ENCODE measurements around the gene RPP25L.
A peak's percentile ranks its signal among the peaks of the same experiment; 100 is the strongest.

The RPP25L gene

DNA sequence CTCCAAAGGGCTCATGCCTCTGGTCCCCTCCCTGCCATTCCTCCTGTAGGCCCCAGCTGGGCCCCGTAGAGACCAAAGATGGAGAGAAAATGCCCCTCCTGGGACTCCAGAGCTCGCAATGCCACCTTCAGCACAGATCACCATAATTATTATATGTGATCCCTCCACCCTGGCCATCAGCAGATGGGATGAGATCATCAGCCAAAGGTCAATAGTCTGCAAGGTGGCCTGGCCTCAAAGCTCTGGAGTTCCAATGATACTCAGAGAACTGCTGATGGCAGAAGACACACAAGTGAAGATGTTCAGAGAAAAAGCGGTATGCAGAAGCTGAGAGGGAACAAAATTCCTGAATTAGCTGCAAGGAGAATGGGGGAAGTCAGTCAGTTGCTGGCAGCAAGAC lies 5.0 kb downstream of the RPP25L start:
- DNase-seq (ENCODE audit: low read depth in 1 of 2, low spot score in 1 of 2): no peak
- H3K27me3 ChIP-seq (ENCODE audit: insufficient read depth, poor library complexity, severe bottlenecking): no peaks in the 10 kb centered on the region
- no peak overlapping the region for H3K4me3 ChIP-seq (replicated peaks; ENCODE audit: insufficient read depth, low read length)
- H3K27ac ChIP-seq (replicated peaks): no peak overlapping the region
- no peak for TF ChIP-seq GABPA (IDR thresholded peaks at IDR 0.05; ENCODE audit: low read depth)
- TF ChIP-seq POLR2AphosphoS5 (IDR thresholded peaks at IDR 0.05; ENCODE audit: low read depth): no peak
- TF ChIP-seq, protein P1, sequence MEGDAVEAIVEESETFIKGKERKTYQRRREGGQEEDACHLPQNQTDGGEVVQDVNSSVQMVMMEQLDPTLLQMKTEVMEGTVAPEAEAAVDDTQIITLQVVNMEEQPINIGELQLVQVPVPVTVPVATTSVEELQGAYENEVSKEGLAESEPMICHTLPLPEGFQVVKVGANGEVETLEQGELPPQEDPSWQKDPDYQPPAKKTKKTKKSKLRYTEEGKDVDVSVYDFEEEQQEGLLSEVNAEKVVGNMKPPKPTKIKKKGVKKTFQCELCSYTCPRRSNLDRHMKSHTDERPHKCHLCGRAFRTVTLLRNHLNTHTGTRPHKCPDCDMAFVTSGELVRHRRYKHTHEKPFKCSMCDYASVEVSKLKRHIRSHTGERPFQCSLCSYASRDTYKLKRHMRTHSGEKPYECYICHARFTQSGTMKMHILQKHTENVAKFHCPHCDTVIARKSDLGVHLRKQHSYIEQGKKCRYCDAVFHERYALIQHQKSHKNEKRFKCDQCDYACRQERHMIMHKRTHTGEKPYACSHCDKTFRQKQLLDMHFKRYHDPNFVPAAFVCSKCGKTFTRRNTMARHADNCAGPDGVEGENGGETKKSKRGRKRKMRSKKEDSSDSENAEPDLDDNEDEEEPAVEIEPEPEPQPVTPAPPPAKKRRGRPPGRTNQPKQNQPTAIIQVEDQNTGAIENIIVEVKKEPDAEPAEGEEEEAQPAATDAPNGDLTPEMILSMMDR (IDR thresholded peaks at IDR 0.05; ENCODE audit: insufficient read depth, low read length): no peak
- TF ChIP-seq, protein P2, sequence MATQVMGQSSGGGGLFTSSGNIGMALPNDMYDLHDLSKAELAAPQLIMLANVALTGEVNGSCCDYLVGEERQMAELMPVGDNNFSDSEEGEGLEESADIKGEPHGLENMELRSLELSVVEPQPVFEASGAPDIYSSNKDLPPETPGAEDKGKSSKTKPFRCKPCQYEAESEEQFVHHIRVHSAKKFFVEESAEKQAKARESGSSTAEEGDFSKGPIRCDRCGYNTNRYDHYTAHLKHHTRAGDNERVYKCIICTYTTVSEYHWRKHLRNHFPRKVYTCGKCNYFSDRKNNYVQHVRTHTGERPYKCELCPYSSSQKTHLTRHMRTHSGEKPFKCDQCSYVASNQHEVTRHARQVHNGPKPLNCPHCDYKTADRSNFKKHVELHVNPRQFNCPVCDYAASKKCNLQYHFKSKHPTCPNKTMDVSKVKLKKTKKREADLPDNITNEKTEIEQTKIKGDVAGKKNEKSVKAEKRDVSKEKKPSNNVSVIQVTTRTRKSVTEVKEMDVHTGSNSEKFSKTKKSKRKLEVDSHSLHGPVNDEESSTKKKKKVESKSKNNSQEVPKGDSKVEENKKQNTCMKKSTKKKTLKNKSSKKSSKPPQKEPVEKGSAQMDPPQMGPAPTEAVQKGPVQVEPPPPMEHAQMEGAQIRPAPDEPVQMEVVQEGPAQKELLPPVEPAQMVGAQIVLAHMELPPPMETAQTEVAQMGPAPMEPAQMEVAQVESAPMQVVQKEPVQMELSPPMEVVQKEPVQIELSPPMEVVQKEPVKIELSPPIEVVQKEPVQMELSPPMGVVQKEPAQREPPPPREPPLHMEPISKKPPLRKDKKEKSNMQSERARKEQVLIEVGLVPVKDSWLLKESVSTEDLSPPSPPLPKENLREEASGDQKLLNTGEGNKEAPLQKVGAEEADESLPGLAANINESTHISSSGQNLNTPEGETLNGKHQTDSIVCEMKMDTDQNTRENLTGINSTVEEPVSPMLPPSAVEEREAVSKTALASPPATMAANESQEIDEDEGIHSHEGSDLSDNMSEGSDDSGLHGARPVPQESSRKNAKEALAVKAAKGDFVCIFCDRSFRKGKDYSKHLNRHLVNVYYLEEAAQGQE (IDR thresholded peaks at IDR 0.05; ENCODE audit: insufficient replicate concordance, low read depth): no peak
- TF ChIP-seq SPI1 (IDR thresholded peaks at IDR 0.05; ENCODE audit: borderline replicate concordance, low read depth): no peak

DNA sequence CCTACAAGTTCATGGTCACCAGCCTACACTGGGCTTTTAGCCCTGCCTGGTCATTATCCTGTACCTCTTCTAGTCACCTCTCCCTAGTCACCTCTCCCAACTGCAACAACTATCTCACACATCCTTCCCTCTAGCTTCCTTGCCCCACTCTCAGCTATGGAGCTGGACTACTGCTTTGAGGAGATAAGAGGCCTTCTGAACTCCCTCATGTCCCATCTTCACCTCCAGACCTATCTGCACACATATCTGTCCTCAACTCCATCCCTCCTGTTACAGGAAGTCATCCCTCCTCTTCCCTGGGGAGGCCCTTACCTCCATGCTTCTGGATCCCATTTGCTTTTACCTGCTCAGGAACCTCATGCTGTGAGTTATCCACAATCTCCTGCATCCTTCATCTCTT lies 5.7 kb downstream of the RPP25L start:
- H3K4me3 ChIP-seq (replicated peaks; ENCODE audit: insufficient read depth, low read length): no peak overlapping the region
- H3K27me3 ChIP-seq (ENCODE audit: insufficient read depth, poor library complexity, severe bottlenecking): no peaks in the 10 kb centered on the region
- TF ChIP-seq GABPA (IDR thresholded peaks at IDR 0.05; ENCODE audit: low read depth) (no peak), POLR2AphosphoS5 (IDR thresholded peaks at IDR 0.05; ENCODE audit: low read depth) (no peak), SPI1 (IDR thresholded peaks at IDR 0.05; ENCODE audit: borderline replicate concordance, low read depth) (no peak)
- TF ChIP-seq, protein P2 (IDR thresholded peaks at IDR 0.05; ENCODE audit: insufficient replicate concordance, low read depth): no peak
- TF ChIP-seq, protein P1 (IDR thresholded peaks at IDR 0.05; ENCODE audit: insufficient read depth, low read length): no peak
- no peak for DNase-seq (ENCODE audit: low read depth in 1 of 2, low spot score in 1 of 2)
- H3K27ac ChIP-seq (replicated peaks): no peak overlapping the region

DNA sequence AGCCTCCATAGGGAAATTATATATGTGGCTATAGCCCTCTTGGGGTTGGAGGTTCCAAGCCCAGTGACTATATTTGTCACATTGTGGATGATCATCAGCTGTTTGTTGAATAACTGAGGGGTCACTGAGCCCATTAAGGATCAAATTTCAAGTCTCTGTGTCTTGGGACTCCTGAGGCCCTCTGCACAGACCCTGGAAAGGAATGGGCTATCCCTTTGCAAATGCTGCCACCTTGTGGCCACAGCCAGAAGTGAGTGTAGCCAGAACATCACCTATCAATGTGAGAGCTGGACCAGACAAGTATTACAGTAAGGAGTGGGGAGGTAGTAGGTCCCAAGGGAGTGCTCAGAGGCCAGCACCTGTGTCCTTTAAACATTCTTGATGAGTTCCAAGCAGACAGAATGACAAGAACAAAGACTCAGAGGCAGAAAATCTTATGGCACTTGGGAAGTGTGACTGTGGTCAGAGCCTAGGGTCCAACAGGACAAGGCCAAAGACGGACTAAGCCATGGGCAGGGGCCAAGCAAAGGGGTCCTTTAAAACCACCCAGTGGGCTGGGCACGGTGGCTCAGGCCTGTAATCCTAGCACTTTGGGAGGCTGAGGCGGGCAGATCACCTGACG lies 8.2 kb downstream of the RPP25L start:
- Histone ChIP-seq H3K27me3 (ENCODE audit: insufficient read depth, poor library complexity, severe bottlenecking) (no peaks in the 10 kb centered on the region), H3K4me3 (replicated peaks; ENCODE audit: insufficient read depth, low read length) (no peak overlapping the region), H3K27ac (replicated peaks) (no peak overlapping the region)
- TF ChIP-seq, protein P2 (IDR thresholded peaks at IDR 0.05; ENCODE audit: insufficient replicate concordance, low read depth): no peak
- TF ChIP-seq SPI1 (IDR thresholded peaks at IDR 0.05; ENCODE audit: borderline replicate concordance, low read depth): no peak
- TF ChIP-seq GABPA (IDR thresholded peaks at IDR 0.05; ENCODE audit: low read depth): no peak
- TF ChIP-seq, protein P1 (IDR thresholded peaks at IDR 0.05; ENCODE audit: insufficient read depth, low read length): peak; percentile 96
- no peak for TF ChIP-seq POLR2AphosphoS5 (IDR thresholded peaks at IDR 0.05; ENCODE audit: low read depth)
- peak in 1 of 2 experiments; percentile 67 for DNase-seq (ENCODE audit: low read depth in 1 of 2, low spot score in 1 of 2)
